ENCODE data around the gene ZBTB48.

ZBTB48 gene

GRCh38 chr1:6574025-6574620 lies 5.7 kb upstream of the ZBTB48 start:
- DNase-seq: no peak

GRCh38 chr1:6574818-6575217 lies 5.0 kb upstream of the ZBTB48 start:
- DNase-seq: no peak

- DNase-seq: no peak
Measured at GRCh38 chr1:6577831-6578525, 1.8 kb upstream of the ZBTB48 start.

GRCh38 chr1:6578624-6579373 lies 995 bp upstream of the ZBTB48 start:
- no peak for DNase-seq

GRCh38 chr1:6580119-6580592 lies 362 bp downstream of the ZBTB48 start:
- DNase-seq: no peak

GRCh38 chr1:6580593-6581409 lies 1.0 kb downstream of the ZBTB48 start:
- DNase-seq: no peak

- DNase-seq: no peak
Measured at GRCh38 chr1:6581561-6582305, 1.9 kb downstream of the ZBTB48 start.

GRCh38 chr1:6582370-6582769 lies 2.6 kb downstream of the ZBTB48 start:
- DNase-seq: no peak

- no peak for DNase-seq
Measured at GRCh38 chr1:6584126-6585080, 4.6 kb downstream of the ZBTB48 start.

- no peak for DNase-seq
Measured at GRCh38 chr1:6585081-6585722, 5.4 kb downstream of the ZBTB48 start.

GRCh38 chr1:6585841-6586240 lies 6.0 kb downstream of the ZBTB48 start:
- DNase-seq: no peak

GRCh38 chr1:6586404-6586816 lies 6.6 kb downstream of the ZBTB48 start:
- no peak for DNase-seq

- DNase-seq: no peak
Measured at GRCh38 chr1:6587261-6588005, 7.6 kb downstream of the ZBTB48 start.

GRCh38 chr1:6588128-6588892 lies 8.5 kb downstream of the ZBTB48 start:
- no peak for DNase-seq

- no peak for DNase-seq
Measured at GRCh38 chr1:6588893-6589520, 9.2 kb downstream of the ZBTB48 start.

- no peak for DNase-seq
Measured at GRCh38 chr1:6590046-6590445, 10.3 kb downstream of the ZBTB48 start.

GRCh38 chr1:6591222-6591621 lies 11.4 kb downstream of the ZBTB48 start:
- DNase-seq: no peak

GRCh38 chr1:6591644-6592043 lies 11.8 kb downstream of the ZBTB48 start:
- no peak for DNase-seq

- no peak for DNase-seq
Measured at GRCh38 chr1:6592441-6592840, 12.6 kb downstream of the ZBTB48 start.

All from activated T-cell treated with anti-CD3 and anti-CD28 coated beads, Interleukin-2, amount 50 U/mL, for 1 hour (primary cell).